Amniotic epithelial cell (primary cell): ENCODE results near the gene PCDHGA4.
"Not testable (repeated sequence)": the region's sequence is repeated elsewhere in the genome, so short reads cannot be mapped to it uniquely, and the experiment has no call there.

ENCODE experiments used
- DNase-seq: peaks from one replicate; pipeline ENCODE4 v3.0.0-alpha.2; 2010; ENCODE audit warnings: low read depth

PCDHGA4 gene

DNA sequence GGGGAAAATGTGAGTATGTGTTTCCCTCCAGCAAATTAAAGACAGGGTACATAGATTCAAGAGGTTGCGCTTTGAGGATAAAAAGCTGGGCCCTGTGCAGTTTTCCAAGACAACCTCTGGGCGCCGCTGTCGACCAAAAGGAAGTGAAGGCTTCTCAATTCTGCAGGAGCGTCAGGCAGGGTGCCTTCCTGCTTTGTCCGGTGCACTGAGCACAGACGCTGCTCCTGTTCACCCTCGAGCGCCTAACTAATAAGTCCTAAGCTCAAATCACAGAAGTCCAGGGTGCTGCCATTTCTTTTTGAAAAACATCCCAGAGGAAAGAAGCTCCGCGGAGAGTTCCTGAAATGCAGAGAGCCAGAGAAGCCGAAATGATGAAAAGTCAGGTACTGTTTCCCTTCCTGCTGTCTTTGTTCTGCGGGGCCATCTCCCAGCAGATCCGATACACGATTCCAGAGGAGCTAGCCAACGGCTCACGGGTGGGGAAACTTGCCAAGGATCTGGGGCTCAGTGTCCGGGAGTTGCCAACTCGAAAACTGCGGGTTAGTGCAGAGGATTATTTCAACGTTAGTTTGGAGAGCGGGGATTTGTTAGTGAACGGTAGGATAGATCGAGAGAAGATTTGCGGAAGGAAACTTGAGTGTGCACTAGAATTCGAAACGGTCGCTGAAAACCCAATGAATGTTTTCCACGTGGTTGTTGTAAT, 4.8 kb upstream of the PCDHGA4 start, which contains the start of gene PCDHGB1:
TSS of gene PCDHGB1 (plus strand) at position 183 of the 703 bp plus-strand sequence. CDS start at position 345, 162 bp downstream.
- DNase-seq = peak; percentile 45

DNA sequence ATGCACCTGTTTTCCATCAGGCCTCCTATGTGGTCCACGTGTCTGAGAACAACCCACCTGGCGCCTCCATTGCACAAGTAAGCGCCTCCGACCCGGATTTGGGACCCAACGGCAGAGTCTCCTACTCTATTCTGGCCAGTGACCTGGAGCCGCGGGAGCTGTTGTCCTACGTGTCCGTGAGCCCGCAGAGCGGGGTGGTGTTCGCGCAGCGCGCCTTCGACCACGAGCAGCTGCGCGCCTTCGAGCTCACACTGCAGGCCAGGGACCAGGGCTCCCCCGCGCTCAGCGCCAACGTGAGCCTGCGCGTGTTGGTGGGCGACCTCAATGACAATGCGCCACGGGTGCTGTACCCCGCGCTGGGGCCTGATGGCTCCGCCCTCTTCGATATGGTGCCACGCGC, 3.2 kb upstream of the PCDHGA4 start:
- no peak for DNase-seq

DNA sequence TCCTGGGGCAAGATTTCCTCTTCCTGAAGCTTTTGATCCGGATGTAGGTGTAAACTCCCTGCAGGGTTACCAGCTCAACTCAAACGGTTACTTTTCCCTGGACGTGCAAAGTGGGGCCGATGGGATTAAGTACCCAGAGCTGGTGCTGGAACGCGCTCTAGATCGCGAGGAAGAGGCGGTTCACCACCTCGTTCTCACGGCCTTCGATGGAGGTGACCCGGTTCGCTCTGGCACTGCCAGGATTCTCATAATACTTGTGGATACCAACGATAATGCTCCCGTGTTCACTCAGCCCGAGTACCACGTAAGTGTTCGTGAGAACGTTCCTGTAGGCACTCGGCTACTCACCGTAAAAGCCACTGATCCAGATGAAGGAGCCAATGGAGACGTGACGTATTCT, 820 bp downstream of the PCDHGA4 start:
- no peak for DNase-seq

DNA sequence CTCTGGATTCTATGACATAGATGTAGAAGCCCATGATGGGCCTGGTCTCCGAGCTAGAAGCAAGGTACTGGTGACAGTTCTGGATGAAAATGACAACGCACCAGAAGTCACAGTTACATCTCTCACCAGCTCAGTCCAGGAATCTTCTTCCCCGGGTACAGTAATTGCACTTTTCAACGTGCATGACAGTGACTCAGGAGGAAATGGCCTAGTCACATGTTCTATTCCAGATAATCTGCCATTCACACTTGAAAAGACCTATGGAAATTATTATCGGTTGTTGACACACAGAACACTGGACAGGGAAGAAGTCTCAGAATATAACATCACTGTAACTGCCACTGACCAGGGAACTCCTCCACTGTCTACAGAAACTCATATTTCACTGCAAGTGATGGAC, 1.3 kb downstream of the PCDHGA4 start:
- no peak for DNase-seq

DNA sequence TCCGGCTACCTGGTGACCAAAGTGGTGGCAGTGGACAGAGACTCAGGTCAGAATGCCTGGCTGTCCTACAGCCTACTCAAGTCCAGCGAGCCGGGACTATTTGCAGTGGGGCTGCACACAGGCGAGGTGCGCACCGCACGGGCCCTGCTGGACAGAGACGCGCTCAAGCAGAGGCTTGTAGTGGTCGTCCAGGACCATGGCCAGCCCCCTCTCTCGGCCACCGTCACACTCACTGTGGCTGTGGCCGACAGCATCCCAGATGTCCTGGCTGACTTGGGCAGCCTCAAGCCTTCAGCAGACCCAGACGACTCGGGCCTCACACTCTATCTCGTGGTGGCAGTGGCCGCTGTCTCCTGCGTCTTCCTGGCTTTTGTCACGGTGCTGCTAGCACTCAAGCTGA, 2.1 kb downstream of the PCDHGA4 start:
- DNase-seq = no peak

DNA sequence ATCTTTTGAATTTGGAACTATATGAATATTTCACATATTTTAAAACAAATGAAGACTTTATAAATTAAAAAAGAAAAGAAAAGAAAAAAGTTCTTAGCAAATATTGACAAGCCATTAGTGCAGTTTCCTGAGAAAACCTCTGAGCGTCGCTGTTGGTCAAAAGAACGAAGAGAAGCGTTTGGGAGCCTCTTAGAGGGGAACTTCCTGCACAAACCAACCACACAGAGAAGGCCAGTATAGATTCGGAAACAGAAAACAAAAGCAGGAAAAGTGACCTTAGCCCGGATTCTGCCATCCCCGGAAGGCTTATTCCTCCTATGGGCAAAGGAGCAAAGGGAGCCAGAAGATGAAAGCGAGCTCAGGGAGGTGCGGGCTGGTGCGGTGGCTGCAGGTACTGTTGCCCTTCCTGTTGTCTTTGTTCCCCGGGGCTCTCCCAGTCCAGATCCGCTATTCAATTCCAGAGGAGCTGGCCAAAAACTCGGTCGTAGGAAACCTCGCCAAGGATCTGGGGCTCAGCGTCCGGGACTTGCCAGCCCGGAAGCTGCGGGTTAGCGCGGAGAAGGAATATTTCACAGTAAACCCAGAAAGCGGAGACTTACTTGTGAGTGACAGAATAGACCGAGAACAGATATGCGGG, 5.1 kb downstream of the PCDHGA4 start, which contains the start of gene PCDHGB2:
TSS of gene PCDHGB2 (plus strand) at position 205 of the 637 bp plus-strand sequence. CDS start at position 347, 142 bp downstream.
- peak; percentile 31 for DNase-seq

DNA sequence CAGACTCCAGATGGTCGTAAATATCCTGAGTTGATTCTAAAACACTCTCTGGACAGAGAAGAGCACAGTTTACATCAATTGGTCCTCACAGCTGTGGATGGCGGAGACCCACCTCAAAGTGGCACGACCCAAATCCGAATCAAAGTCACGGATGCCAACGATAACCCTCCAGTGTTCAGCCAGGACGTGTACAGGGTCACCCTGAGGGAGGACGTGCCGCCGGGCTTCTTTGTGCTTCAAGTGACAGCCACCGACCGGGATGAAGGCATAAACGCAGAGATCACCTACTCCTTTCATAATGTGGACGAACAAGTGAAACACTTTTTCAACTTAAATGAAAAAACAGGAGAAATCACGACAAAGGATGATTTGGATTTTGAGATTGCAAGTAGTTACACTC, 5.9 kb downstream of the PCDHGA4 start:
- no peak for DNase-seq

DNA sequence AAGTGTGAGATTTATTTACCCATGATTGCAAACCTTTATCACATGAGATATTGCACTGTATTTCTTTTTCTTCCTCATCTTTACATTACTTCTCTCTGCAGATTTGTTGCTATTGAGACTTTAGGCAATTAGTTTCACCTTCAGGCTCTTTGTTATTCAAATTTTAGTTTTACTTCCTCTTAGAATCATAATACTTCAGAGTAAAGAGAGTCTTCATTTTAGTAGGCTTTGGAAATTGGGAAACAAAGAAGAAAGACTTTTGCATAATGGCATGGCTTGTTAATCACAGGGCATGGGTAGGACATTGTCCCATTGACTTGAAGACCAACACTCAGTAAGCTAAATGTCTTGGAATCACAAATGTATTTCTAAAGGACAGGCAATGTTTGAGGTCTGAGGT, 7.9 kb downstream of the PCDHGA4 start:
- DNase-seq = no peak

DNA sequence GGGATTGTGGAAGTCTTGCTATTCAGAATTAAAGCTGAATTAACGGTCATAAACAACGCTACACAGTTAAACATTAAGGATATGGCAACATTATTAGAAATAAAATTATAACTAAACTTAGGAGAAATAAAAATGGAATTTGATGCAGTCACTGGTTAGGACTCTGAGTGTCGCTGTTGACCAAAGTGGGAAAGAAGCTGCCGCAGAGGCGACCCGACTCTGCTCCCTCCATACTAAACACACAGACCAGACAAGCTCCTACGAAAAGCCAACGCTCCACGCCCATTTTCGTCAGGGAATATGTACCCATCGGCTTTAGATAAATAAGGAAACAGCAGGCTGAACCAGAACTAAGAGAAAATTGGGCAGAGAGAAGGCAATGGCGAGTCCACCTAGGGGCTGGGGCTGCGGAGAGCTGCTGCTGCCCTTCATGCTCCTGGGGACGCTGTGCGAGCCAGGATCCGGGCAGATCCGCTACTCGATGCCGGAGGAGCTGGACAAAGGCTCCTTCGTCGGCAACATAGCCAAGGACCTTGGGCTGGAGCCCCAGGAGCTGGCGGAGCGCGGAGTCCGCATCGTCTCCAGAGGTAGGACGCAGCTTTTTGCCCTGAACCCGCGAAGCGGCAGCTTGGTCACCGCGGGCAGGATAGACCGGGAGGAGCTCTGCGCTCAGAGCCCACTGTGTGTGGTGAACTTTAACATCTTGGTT, 9.3 kb downstream of the PCDHGA4 start, which contains the start of gene PCDHGA5:
TSS of gene PCDHGA5 (plus strand) at position 211 of the 709 bp plus-strand sequence. CDS start at position 380, 169 bp downstream.
- no peak for DNase-seq

DNA sequence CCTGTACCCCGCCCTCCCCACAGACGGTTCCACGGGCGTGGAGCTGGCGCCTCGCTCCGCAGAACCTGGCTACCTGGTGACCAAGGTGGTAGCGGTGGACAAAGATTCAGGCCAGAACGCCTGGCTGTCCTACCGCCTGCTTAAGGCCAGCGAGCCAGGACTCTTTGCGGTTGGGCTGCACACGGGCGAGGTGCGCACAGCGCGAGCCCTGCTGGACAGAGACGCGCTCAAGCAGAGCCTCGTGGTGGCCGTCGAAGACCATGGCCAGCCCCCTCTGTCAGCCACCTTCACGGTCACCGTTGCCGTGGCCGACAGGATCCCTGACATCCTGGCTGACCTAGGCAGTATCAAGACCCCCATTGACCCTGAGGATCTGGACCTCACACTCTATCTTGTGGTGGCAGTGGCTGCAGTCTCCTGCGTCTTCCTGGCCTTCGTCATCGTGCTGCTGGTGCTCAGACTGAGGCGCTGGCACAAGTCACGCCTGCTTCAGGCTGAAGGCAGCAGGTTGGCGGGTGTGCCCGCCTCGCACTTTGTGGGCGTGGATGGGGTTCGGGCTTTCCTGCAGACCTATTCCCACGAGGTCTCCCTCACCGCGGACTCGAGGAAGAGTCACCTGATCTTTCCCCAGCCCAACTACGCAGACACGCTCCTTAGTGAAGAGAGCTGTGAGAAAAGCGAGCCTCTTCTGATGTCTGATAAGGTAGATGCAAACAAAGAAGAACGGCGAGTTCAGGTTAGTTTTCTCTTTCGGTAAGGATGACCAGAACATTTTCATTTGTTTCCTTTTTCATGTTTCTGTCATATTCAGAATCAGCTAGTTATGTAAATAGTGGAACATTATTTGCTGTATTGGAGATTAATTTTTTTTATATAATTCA, 11.4 kb downstream of the PCDHGA4 start:
- DNase-seq = no peak

DNA sequence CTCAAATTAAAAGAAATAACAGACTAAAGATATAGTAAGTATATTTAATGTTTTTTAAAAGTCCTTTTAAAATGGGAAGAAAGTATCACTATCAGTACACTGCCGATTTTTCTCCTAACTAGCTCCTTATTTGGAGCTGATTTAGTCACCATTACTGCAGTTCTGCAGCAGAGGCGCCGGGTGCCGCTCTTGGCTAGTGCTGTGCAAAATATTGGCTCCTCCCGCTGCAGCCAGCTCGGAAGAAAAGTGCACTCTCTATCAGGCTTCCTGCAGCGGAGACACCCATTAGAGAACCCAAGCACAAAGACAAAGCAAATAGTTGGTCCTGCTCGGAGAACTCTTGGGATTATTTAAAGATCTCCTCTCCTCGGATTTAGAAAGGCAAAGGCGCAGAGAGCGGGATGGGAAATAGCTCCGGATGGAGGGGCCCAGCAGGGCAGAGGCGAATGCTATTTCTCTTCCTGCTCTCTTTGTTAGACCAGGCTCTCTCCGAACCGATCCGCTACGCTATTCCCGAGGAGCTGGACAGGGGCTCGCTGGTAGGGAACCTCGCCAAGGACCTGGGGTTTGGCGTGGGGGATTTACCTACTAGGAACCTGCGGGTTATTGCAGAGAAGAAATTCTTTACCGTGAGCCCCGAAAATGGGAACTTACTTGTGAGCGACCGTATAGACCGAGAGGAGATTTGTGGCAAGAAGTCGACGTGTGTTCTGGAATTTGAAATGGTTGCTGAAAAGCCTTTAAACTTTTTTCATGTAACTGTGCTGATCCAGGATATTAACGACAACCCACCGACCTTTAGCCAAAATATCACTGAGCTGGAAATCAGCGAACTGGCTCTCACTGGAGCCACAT, 15.4 kb downstream of the PCDHGA4 start, which contains the start of gene PCDHGB3:
TSS of gene PCDHGB3 (plus strand) at position 249 of the 855 bp plus-strand sequence. CDS start at position 402, 153 bp downstream.
- peak; percentile 70 for DNase-seq

DNA sequence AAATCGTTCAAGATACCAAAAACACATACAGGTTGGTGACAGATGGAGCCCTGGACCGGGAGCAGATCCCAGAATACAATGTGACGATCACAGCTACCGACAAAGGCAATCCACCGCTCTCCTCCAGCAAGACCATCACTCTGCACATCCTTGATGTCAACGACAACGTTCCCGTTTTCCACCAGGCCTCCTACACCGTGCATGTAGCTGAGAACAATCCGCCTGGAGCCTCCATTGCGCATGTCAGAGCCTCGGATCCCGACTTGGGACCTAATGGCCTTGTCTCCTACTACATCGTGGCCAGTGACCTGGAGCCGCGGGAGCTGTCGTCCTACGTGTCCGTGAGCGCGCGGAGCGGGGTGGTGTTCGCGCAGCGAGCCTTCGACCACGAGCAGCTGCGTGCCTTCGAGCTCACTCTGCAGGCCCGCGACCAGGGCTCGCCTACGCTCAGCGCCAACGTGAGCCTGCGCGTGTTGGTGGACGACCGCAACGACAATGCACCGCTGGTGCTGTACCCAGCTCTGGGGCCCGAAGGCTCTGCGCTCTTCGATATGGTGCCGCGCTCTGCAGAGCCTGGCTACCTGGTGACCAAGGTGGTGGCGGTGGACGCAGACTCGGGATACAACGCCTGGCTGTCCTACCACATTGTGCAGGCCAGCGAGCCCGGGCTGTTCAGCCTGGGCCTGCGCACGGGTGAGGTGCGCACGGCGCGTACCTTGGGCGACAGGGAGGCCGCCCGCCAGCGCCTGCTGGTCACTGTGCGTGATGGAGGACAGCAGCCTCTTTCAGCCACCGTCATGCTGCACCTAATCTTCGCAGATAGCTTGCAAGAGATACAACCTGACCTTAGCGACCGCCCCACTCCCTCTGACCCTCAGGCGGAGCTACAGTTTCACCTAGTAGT, 17.0 kb downstream of the PCDHGA4 start:
- no peak for DNase-seq

DNA sequence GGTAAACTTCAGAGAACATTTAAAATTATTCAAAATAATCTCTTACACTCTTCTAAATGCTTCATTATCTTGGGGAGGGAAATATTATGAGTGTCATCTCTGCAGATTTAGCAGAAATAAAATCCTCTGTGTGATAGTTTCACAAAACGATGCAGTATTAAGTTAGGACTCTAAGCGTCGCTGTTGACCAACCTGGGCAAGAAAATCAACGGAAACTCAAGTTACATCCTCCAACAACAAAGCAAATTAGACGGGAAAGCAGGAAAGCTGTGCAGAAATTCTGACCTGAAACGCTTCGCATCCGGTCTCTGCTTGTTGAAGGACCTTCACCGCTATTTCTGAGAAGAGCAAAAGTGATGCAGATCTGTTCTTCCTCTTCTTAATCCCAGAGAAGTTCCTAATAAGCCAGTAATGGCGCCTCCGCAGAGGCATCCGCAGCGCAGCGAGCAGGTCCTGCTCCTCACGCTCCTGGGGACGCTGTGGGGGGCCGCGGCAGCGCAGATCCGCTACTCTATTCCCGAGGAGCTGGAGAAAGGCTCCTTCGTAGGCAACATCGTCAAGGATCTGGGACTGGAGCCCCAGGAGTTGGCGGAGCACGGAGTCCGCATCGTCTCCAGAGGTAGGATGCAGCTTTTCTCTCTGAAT, 19.0 kb downstream of the PCDHGA4 start, which contains the start of gene PCDHGA6:
TSS of gene PCDHGA6 (plus strand) at position 219 of the 645 bp plus-strand sequence. CDS start at position 412, 193 bp downstream.
- DNase-seq = peak; percentile 40

DNA sequence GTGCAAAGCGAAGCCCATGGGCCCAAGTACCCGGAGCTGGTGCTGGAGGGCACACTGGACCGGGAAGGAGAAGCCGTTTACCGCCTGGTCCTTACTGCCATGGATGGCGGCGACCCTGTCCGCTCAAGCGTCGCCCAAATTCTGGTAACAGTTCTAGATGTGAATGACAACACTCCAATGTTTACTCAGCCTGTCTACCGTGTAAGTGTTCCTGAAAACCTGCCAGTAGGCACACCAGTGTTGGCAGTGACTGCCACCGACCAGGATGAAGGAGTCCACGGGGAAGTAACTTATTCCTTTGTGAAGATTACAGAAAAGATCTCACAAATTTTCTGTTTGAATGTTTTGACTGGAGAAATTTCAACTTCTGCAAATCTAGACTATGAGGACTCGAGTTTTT, 19.8 kb downstream of the PCDHGA4 start:
- no peak for DNase-seq

DNA sequence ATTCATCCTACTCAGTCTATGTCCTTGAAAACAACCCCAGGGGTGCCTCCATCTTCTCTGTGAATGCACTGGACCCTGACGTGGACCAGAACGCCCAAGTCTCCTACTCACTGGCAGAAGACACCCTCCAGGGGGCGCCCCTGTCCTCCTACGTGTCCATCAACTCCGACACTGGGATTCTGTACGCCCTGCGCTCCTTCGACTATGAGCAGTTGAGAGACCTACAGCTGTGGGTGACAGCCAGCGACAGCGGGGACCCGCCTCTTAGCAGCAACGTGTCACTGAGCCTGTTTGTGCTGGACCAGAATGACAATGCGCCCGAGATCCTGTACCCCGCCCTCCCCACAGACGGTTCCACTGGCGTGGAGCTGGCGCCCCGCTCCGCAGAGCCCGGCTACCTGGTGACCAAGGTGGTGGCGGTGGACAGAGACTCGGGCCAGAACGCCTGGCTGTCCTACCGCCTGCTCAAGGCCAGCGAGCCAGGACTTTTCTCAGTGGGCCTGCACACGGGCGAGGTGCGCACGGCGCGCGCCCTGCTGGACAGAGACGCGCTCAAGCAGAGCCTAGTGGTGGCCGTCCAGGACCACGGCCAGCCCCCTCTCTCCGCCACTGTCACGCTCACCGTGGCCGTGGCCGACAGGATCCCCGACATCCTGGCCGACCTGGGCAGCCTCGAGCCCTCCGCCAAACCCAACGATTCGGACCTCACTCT, 20.8 kb downstream of the PCDHGA4 start:
- DNase-seq = not testable (repeated sequence)

DNA sequence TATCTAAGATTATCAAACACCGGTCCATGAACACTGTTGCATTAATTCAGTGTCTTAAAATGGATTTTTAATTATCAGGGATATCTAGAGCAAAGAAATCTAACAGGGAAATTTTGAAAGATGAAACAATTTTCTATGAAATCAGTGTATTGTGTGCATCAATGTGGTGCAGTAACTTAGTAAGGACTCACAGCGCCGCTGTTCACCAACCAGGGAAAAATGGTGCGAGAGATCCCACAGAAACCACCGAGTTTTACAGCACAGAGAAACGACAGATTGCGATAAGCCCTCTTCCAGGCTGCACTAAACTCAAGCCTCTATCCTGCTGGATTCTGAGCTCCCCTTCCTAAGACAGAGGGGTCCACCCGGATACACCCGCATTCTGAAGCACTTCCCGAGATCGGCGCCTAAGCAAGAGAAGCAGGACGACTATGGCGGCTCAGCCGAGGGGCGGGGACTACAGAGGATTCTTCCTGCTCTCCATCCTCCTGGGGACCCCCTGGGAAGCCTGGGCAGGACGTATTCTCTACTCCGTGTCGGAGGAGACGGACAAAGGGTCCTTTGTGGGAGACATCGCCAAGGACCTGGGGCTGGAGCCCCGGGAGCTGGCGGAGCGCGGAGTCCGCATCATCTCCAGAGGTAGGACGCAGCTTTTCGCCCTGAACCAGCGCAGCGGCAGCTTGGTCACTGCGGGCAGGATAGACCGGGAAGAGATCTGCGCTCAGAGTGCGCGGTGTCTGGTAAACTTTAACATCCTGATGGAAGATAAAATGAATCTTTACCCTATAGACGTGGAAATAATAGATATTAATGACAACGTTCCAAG, 27.9 kb downstream of the PCDHGA4 start, which contains the start of gene PCDHGA7:
TSS of gene PCDHGA7 (plus strand) at position 274 of the 826 bp plus-strand sequence. CDS start at position 432, 158 bp downstream.
- peak; percentile 37 for DNase-seq

DNA sequence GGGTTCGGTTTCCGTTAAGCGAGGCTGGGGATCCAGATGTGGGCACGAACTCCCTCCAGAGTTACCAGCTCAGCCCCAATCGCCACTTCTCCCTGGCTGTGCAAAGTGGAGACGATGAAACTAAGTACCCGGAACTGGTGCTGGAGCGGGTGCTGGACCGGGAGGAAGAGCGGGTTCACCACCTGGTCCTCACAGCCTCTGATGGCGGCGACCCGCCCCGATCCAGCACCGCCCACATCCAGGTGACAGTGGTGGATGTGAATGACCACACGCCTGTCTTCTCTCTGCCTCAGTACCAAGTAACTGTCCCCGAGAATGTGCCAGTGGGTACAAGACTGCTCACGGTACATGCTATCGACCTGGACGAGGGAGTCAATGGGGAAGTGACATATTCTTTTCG, 28.5 kb downstream of the PCDHGA4 start:
- DNase-seq = no peak
